Measurements from ENCODE around the gene AFF3.
A peak's percentile ranks its signal among the peaks of the same experiment; 100 is the strongest.

The AFF3 gene

DNA sequence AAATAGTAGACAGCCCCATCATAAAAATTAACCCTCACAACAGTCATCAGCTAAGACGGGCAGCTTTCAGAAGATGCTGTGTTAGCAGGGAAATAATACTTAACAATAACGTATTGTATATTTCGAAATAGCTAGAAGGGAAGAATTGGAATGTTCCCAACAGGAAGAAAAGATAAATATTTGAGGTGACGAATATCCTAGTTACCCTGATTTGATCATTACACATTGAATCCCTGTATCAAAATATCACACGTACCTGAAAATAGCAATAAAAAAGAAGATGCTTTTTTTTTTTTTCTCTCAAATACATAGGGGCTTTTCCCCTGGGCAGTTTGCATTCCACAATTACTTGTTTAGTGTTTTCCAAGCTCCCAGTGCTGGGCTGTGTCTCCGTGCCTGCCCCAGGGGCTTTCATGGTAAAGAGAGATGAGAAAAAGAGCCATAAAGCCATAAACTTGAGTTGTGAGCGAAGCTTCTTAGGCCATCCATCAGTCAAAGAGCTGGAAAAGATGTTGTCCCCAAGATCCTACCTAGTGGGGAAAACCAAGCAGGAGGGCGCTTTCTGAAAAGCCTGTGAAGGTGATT is 469.5 kb downstream of the AFF3 start:
- Histone ChIP-seq H3K27me3 (ENCODE audit: insufficient read depth, low read length) (no peaks in the 10 kb centered on the region), H4K20me1 (ENCODE audit: insufficient read depth, low read length) (no peaks in the 10 kb centered on the region), H3K4me2 (ENCODE audit: low read length) (no peak overlapping the region), H3K9ac (ENCODE audit: low read length) (no peak overlapping the region), H3K36me3 (ENCODE audit: insufficient read depth, low read length) (peaks cover 58% of the 10 kb centered on the region), H2AFZ (ENCODE audit: low read length) (no peak overlapping the region), H3K9me3 (ENCODE audit: low read length) (no peaks in the 10 kb centered on the region), H3K79me2 (ENCODE audit: insufficient read depth, low read length) (no peaks in the 10 kb centered on the region), H3F3A (ENCODE audit: insufficient read depth, low read length) (no peaks in the 10 kb centered on the region), H3K4me3 (ENCODE audit: low read depth, low read length, poor library complexity, severe bottlenecking) (no peak overlapping the region), H3K27ac (ENCODE audit: low read depth, low read length, poor library complexity, severe bottlenecking) (peak overlapping the region; percentile 61), H3K9me2 (ENCODE audit: low read depth, low read length) (no peaks in the 10 kb centered on the region), H3K4me1 (ENCODE audit: insufficient read depth, low read length, severe bottlenecking) (peaks cover 51% of the 10 kb centered on the region)
- no peak for TF ChIP-seq EZH2 (IDR thresholded peaks at IDR 0.05; ENCODE audit: borderline replicate concordance, low read length)
- TF ChIP-seq, protein P1, sequence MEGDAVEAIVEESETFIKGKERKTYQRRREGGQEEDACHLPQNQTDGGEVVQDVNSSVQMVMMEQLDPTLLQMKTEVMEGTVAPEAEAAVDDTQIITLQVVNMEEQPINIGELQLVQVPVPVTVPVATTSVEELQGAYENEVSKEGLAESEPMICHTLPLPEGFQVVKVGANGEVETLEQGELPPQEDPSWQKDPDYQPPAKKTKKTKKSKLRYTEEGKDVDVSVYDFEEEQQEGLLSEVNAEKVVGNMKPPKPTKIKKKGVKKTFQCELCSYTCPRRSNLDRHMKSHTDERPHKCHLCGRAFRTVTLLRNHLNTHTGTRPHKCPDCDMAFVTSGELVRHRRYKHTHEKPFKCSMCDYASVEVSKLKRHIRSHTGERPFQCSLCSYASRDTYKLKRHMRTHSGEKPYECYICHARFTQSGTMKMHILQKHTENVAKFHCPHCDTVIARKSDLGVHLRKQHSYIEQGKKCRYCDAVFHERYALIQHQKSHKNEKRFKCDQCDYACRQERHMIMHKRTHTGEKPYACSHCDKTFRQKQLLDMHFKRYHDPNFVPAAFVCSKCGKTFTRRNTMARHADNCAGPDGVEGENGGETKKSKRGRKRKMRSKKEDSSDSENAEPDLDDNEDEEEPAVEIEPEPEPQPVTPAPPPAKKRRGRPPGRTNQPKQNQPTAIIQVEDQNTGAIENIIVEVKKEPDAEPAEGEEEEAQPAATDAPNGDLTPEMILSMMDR (IDR thresholded peaks at IDR 0.05; ENCODE audit: low read length), result no peak

DNA sequence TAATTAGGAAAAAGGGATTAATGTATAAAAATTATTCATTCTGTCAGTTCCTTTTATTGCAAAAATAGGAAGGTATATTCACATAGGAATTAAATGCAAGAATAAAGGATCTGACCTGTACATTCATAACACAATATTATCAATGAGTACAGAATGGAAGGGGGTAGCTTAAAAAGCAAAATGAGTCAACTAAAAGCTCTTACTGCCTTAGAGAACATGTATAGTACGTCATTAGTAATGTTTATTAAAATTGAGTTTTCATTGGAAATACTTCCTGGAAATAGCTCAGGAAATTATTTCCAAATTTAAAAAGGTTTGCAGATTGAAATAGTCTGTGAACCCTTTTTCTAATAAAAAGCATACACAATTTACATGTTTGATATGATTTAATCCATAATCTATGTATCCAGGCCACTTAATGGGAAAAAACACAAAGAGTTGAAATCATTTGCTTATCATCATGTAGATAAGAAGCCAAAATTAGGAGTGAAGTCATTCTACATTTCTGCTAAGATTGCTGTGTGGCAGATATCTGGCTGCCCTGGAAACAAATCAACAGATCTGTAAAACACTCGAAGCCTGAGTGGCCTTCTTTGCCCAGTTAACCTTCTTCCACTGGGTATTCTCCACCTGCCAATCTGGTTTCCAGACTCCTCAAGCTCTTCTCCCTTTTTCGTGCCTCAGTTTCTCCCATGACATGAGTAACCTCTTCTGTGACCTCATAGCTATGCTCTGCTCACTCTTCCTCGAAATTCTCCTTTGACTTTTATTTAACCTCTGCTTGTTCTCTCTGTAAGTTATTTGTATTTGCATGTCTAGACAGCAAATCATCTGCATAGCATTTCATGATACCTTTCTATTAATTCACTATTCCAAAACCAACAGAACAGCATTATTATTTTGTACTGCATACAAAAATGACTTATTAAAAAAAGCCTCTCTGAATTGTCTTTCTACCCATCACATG is 471.3 kb downstream of the AFF3 start:
- Histone ChIP-seq H3K4me2 (ENCODE audit: low read length) (no peak overlapping the region), H3K9me2 (ENCODE audit: low read depth, low read length) (no peaks in the 10 kb centered on the region), H4K20me1 (ENCODE audit: insufficient read depth, low read length) (no peaks in the 10 kb centered on the region), H3K4me3 (ENCODE audit: low read depth, low read length, poor library complexity, severe bottlenecking) (no peak overlapping the region), H2AFZ (ENCODE audit: low read length) (no peak overlapping the region), H3K4me1 (ENCODE audit: insufficient read depth, low read length, severe bottlenecking) (peaks cover 47% of the 10 kb centered on the region), H3K79me2 (ENCODE audit: insufficient read depth, low read length) (no peaks in the 10 kb centered on the region), H3F3A (ENCODE audit: insufficient read depth, low read length) (no peaks in the 10 kb centered on the region), H3K27ac (ENCODE audit: low read depth, low read length, poor library complexity, severe bottlenecking) (peak overlapping the region; percentile 35), H3K36me3 (ENCODE audit: insufficient read depth, low read length) (peaks cover 63% of the 10 kb centered on the region), H3K27me3 (ENCODE audit: insufficient read depth, low read length) (no peaks in the 10 kb centered on the region), H3K9me3 (ENCODE audit: low read length) (0 out of 2 replicates have a peak, but pooled peaks cover 5% of the 10 kb centered on the region), H3K9ac (ENCODE audit: low read length) (no peak overlapping the region)
- no peak for TF ChIP-seq EZH2 (IDR thresholded peaks at IDR 0.05; ENCODE audit: borderline replicate concordance, low read length)
- TF ChIP-seq, protein P1 (IDR thresholded peaks at IDR 0.05; ENCODE audit: low read length), result no peak

DNA sequence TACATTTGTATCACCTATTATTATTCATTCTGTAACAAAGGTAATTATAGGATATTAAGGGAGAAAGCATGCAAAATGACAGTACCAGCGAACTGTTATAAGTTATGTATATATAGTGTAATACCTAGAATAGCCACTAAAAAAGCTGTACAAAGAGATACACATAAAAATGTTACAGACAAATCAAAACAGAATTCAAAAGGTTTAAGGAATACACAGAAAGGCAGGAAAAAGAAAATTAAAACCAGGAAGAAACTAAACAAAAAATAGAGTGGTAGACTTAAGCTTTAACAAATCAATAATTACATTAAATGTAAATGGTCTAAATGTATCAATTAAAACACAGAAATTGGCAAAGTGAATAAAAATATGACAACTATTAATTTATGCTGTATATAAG is 476.1 kb downstream of the AFF3 start:
- Histone ChIP-seq H3K9me2 (ENCODE audit: low read depth, low read length) (no peaks in the 10 kb centered on the region), H3K9me3 (ENCODE audit: low read length) (0 out of 2 replicates have a peak, but pooled peaks cover 5% of the 10 kb centered on the region), H3K27ac (ENCODE audit: low read depth, low read length, poor library complexity, severe bottlenecking) (no peak overlapping the region), H3K27me3 (ENCODE audit: insufficient read depth, low read length) (no peaks in the 10 kb centered on the region), H3K79me2 (ENCODE audit: insufficient read depth, low read length) (no peaks in the 10 kb centered on the region), H4K20me1 (ENCODE audit: insufficient read depth, low read length) (no peaks in the 10 kb centered on the region), H3K4me3 (ENCODE audit: low read depth, low read length, poor library complexity, severe bottlenecking) (no peak overlapping the region), H2AFZ (ENCODE audit: low read length) (no peak overlapping the region), H3K4me2 (ENCODE audit: low read length) (no peak overlapping the region), H3K9ac (ENCODE audit: low read length) (no peak overlapping the region), H3F3A (ENCODE audit: insufficient read depth, low read length) (no peaks in the 10 kb centered on the region), H3K36me3 (ENCODE audit: insufficient read depth, low read length) (peaks cover 68% of the 10 kb centered on the region), H3K4me1 (ENCODE audit: insufficient read depth, low read length, severe bottlenecking) (no peaks in the 10 kb centered on the region)
- TF ChIP-seq, protein P1 (IDR thresholded peaks at IDR 0.05; ENCODE audit: low read length), result no peak
- TF ChIP-seq EZH2 (IDR thresholded peaks at IDR 0.05; ENCODE audit: borderline replicate concordance, low read length), result no peak

All from OCI-LY1 (cell line).